SJSA1 (cell line): ENCODE results near the gene TDRD7. TPM values are rescaled to one million over a fixed set of nuclear protein-coding genes. Genes with fewer than 3 reads are reported as not detected.

Experiments
- DNase-seq, 2 experiments: peaks; one replicate each; pipeline ENCODE4 v3.0.0-alpha.2; 2015 to 2020; ENCODE audit warnings: low spot score in 2 of 2, low read depth in 1 of 2
- H3K27ac ChIP-seq: fragments of 250-450 bp; sonication (Bioruptor Pico); 2 replicates; pipeline ENCODE4 v1.5.1; 2020; ENCODE audit warnings: mild to moderate bottlenecking, moderate library complexity
- H3K27me3 ChIP-seq: fragments of 250-450 bp; sonication (Bioruptor Pico); replicated peaks from 2 replicates; pipeline ENCODE4 v1.5.1; 2020; ENCODE audit warnings: mild to moderate bottlenecking, moderate library complexity
- H3K36me3 ChIP-seq: fragments of 250-450 bp; sonication (Bioruptor Pico); 2 replicates; pipeline ENCODE4 v1.5.1; 2020; ENCODE audit warnings: mild to moderate bottlenecking
- H3K4me1 ChIP-seq: fragments of 250-450 bp; sonication (Bioruptor Pico); replicated peaks from 2 replicates; pipeline ENCODE4 v1.6.1; 2021; ENCODE audit warnings: mild to moderate bottlenecking
- H3K4me3 ChIP-seq: fragments of 250-450 bp; sonication (Bioruptor Pico); 2 replicates; pipeline ENCODE4 v1.5.1; 2020; ENCODE audit warnings: mild to moderate bottlenecking
- H3K9me3 ChIP-seq: fragments of 250-450 bp; sonication (Bioruptor Pico); replicated peaks from 2 replicates; pipeline ENCODE4 v1.5.1; 2020; ENCODE audit warnings: mild to moderate bottlenecking
- total RNA-seq: library from RNA; depleted of rRNA; stranded (reverse); fragments of >200 nt; shearing (Covaris generic); gene quantifications from 2 replicates; pipeline ENCODE4 v1.2.3, GENCODE V29; 2014

Gene TDRD7
- total RNA-seq, 1 experiment from 2014 or later, result 5.3 TPM

- Histone ChIP-seq H3K9me3 (no peaks in the 10 kb centered on the region), H3K27ac (no peak overlapping the region), H3K36me3 (no peaks in the 10 kb centered on the region), H3K27me3 (no peaks in the 10 kb centered on the region), H3K4me1 (peaks cover 9% of the 10 kb centered on the region), H3K4me3 (no peak overlapping the region)
- no peak for DNase-seq
Observed at GRCh38 chr9:97517331-97518089, 105.6 kb downstream of the TDRD7 start.

DNA sequence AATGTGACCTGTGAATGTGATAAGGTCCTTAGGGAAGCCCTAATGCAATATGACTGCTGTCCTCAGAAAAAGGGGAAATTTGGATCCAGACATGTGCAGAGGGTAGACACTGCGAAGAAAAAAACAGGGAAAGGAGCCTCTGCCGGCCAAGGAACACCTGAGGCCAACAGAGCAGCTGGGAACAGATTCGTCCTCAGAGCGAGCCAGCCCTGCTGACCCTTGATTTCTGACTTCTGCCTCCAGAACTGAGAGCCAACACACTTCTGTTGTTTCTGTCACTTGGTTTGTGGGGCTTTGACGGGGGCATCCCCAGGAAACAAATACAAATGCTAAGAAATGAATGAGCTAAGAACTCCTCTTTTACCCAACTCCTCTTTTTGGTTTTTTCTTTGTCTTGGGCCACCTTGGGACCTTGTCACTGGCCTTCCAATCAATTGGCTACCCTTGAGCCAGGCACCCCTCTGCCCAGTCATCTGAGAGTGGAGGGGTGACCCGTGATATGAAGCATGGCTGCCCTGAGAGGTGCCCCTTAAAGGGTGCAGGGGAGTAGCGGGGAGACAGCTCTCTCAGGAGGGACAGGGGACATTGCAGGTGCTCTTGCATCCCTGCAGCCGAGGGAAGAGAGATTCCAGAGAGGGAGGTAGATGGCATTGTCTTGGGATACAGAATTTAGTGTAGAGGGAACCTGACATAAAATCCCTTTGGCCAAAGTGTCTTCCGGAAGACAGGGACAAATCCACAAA, 106.4 kb downstream of the TDRD7 start:
- H3K4me1 ChIP-seq, result peaks cover 9% of the 10 kb centered on the region

DNA sequence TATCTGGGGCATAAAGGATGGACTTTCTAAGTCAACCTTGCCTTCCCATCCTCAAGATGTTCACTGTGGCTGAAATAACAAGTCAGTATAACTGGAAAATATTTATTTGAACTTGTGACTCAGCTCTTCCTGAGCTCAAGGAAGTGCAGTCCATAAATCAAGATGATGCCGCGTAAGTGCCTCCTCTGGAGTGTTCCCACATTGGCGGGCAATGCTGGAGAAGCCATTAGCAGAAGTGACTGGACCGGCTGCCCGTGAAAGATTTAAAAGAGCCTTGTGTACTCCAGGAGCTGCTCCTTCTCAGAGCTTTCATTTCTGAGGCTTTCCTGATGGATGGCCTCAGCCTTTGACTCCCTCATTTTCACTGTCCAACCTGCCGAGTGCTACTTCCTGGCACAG, 107.0 kb downstream of the TDRD7 start:
- DNase-seq, result peak; percentile 30 to 57
- no peaks in the 10 kb centered on the region for H3K27me3 ChIP-seq
- peaks cover 9% of the 10 kb centered on the region for H3K4me1 ChIP-seq
- no peaks in the 10 kb centered on the region for H3K9me3 ChIP-seq
- no peaks in the 10 kb centered on the region for H3K36me3 ChIP-seq
- no peak overlapping the region for H3K27ac ChIP-seq
- H3K4me3 ChIP-seq, result no peak overlapping the region

More for the DNA sequence above, 106.4 kb downstream of the TDRD7 start:
- no peak overlapping the region for H3K4me3 ChIP-seq
- H3K36me3 ChIP-seq, result no peaks in the 10 kb centered on the region
- H3K27me3 ChIP-seq, result no peaks in the 10 kb centered on the region
- DNase-seq, result no peak
- H3K27ac ChIP-seq, result no peak overlapping the region
- H3K9me3 ChIP-seq, result no peaks in the 10 kb centered on the region

GRCh38 chr9:97519441-97519970, 107.6 kb downstream of the TDRD7 start:
- no peak for DNase-seq

DNA sequence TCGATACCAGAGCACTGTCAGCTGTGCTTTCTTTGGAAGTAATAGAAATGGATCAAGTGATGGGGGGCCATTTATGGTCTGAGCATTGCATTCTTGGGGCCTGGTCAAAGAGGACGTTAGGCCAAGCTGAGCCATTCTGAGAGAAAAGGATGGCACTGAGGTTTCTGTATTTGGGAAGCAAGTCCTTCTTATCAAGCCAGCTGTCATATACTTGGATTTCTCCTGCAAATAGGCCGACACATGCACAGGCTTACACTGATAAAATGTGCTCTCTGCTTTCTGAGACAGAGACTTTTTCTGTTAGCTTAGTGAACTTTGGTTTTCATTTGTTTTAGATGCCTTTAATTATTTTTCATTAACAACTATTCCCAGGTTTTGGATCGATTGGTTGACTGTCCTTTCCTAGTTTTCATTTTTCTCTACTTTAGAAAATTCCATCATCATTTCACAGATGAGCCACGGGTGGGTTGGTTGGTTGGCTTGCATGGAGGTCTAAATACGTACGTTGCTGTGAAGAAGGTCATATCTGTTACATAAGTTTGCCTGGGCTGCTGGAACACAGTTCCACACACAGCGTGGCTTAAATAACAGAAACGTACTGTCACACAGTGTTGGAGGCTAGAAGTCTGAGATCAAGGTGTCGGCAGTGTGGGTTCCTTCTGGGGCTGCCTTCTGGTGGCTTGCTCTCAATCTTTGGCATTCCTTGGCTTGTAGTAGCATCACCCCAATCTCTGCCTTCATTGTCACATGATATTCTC, 109.9 kb downstream of the TDRD7 start:
- H3K9me3 ChIP-seq, result no peaks in the 10 kb centered on the region
- H3K27me3 ChIP-seq, result no peaks in the 10 kb centered on the region
- H3K36me3 ChIP-seq, result no peaks in the 10 kb centered on the region
- H3K4me3 ChIP-seq, result no peak overlapping the region
- H3K27ac ChIP-seq, result no peak overlapping the region
- H3K4me1 ChIP-seq, result peaks cover 9% of the 10 kb centered on the region
- DNase-seq, result no peak

More at GRCh38 chr9:97519441-97519970, 107.6 kb downstream of the TDRD7 start:
- Histone ChIP-seq H3K9me3 (no peaks in the 10 kb centered on the region), H3K36me3 (no peaks in the 10 kb centered on the region), H3K4me3 (no peak overlapping the region), H3K27me3 (no peaks in the 10 kb centered on the region), H3K4me1 (peaks cover 9% of the 10 kb centered on the region), H3K27ac (no peak overlapping the region)

DNA sequence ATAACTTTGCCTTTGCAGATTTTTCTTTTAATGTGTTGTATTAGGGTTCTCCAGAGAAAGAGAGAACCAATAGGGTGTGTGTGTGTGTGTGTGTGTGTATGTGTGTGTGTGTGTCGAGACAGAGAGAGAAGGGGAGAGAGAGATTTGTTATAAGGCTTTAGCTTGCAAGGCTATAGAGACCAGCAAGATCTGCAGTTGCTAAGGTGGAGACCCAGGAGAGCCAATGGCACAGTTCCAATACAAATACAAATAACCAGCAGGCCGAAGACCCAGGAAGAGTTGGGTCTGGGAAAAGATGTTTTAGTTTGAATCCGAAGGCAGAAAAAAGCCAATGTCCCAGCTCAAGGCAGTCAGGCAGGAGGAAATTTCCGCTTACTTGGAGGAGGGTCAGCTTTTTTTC, 112.5 kb downstream of the TDRD7 start:
- no peaks in the 10 kb centered on the region for H3K9me3 ChIP-seq
- DNase-seq, result no peak
- H3K27ac ChIP-seq, result no peak overlapping the region
- no peaks in the 10 kb centered on the region; the same call in 1 of the 2 replicates for H3K4me1 ChIP-seq
- no peaks in the 10 kb centered on the region for H3K36me3 ChIP-seq
- H3K4me3 ChIP-seq, result no peak overlapping the region
- H3K27me3 ChIP-seq, result no peaks in the 10 kb centered on the region

DNA sequence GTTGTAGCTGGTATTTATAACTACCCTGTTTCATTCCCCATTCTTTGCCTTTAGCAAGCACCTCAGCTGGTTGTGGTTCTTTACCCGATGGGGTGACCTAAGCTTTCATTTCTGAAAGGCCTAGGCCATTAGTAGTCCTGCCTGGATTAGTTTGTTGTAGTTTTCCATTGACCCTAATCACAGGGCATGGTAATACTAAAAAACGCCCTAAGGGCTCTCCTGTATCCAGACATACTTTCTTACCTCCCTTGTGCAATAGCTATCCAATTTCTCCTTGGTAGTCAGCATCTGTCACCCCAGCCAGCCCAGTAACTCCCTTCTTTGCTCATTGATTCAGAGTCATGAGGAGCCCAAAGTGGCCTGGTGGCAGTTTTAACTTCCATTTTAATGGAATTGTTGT, 113.6 kb downstream of the TDRD7 start:
- no peaks in the 10 kb centered on the region for H3K27me3 ChIP-seq
- no peaks in the 10 kb centered on the region for H3K36me3 ChIP-seq
- no peaks in the 10 kb centered on the region for H3K9me3 ChIP-seq
- H3K27ac ChIP-seq, result no peak overlapping the region
- H3K4me3 ChIP-seq, result no peak overlapping the region
- DNase-seq, result no peak
- no peaks in the 10 kb centered on the region for H3K4me1 ChIP-seq

DNA sequence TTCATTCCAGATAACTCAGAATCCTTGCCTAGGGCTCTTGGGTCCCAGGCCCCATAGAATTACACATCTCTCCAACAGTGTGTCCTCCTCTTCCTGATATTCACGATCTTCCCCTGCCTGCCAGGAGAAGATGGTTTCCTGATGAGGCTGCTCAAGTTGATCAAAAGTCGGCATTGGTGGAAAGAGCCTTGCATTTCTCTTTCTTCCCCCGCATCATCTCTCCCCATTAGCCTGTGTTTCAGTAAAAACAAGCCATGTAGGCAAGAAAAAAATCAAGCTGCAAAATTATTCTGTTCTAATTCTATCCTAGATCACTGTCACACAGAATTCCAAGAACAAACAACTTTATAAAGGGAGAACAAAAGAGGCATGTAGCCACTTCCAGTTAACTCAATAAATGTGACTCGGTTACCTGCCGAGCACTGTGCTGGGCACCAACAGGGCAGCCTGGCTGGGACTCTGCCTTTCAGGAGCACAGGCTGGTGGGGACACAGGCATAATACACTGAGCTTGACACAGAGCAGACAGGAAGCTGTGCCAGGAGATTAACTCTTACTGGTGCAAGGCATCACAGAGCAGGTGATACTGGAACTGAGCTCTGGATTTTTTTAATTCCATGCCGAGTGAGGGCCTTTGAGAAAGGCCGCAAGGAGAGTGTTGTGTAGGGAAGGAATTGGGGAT, 115.1 kb downstream of the TDRD7 start:
- Histone ChIP-seq H3K4me3 (no peak overlapping the region), H3K9me3 (no peaks in the 10 kb centered on the region), H3K27ac (no peak overlapping the region), H3K4me1 (no peaks in the 10 kb centered on the region), H3K27me3 (no peaks in the 10 kb centered on the region), H3K36me3 (no peaks in the 10 kb centered on the region)
- no peak for DNase-seq

GRCh38 chr9:97527626-97528528, 116.0 kb downstream of the TDRD7 start:
- no peaks in the 10 kb centered on the region for H3K9me3 ChIP-seq
- no peak overlapping the region for H3K4me3 ChIP-seq
- no peaks in the 10 kb centered on the region for H3K36me3 ChIP-seq
- no peak for DNase-seq
- H3K27ac ChIP-seq, result no peak overlapping the region
- no peaks in the 10 kb centered on the region for H3K4me1 ChIP-seq
- no peaks in the 10 kb centered on the region for H3K27me3 ChIP-seq

DNA sequence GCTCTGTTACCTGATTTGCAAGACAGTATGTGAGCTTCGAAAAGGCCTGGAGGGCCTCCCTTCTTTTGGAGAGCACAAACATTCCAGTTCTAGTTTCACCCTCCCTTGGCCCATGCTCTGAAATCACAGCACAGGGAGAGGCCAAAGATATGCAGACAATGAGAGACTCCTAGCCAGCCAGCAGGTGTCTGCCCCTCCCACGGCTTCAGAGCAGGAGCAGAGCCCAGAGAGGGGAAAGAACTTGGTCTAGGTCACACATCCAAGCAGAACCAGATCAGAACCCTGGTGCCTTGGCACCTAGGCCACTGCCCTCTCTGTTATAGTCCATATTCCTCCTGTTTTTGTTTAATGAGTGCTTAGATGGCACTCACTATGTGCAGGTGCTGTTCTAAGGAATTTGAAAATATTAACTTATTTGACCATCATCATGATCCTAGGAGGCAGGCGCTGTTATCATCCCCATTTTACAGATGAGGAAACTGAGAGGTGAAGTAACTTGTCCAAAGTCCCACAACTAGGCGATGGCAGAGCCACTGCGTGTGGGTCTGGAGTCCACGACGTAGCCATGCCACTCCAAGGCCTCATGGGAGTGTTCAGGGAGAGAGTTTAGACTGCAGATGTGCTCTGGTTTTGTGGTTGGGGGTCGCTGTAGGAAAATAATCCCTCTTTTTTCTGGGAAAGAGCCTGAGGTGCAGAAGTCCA, 116.8 kb downstream of the TDRD7 start:
- no peaks in the 10 kb centered on the region; the same call in 1 of the 2 replicates for H3K9me3 ChIP-seq
- no peak overlapping the region for H3K4me3 ChIP-seq
- no peaks in the 10 kb centered on the region for H3K27me3 ChIP-seq
- H3K27ac ChIP-seq, result no peak overlapping the region
- no peak for DNase-seq
- H3K4me1 ChIP-seq, result no peaks in the 10 kb centered on the region
- H3K36me3 ChIP-seq, result no peaks in the 10 kb centered on the region

- no peaks in the 10 kb centered on the region for H3K36me3 ChIP-seq
- no peaks in the 10 kb centered on the region for H3K4me1 ChIP-seq
- no peaks in the 10 kb centered on the region; the same call in 1 of the 2 replicates for H3K9me3 ChIP-seq
- DNase-seq, result no peak
- no peaks in the 10 kb centered on the region for H3K27me3 ChIP-seq
- no peak overlapping the region for H3K4me3 ChIP-seq
- H3K27ac ChIP-seq, result no peak overlapping the region
Observed at GRCh38 chr9:97529363-97530076, 117.6 kb downstream of the TDRD7 start.
